NCI-H774 (cell line): ENCODE measurements around the gene LYPD6.

Source experiments
- DNase-seq: peaks from one replicate; lab custom pipeline; 2025; lab: John Stamatoyannopoulos, UW

LYPD6 gene

DNA sequence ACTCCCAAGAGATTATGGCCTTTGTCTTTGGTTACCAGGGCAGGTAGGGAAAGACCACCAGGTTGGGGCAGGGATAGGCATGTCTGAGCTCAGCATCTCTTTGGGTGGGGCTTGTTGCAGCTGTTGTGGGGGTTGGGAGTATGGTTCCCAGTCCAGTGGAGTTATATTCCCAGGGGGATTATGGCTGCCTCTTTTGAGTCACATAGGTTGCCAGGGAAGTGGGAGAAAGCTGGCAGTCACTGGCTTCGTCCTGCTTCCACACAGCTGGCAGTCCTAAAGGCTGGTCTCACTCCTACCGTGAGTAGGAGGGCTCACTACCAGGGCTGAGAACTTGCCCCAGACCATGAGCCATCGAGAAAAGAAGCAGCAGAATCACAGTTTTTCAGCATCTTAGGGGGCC lies 79.1 kb downstream of the LYPD6 start:
- DNase-seq: no peak

DNA sequence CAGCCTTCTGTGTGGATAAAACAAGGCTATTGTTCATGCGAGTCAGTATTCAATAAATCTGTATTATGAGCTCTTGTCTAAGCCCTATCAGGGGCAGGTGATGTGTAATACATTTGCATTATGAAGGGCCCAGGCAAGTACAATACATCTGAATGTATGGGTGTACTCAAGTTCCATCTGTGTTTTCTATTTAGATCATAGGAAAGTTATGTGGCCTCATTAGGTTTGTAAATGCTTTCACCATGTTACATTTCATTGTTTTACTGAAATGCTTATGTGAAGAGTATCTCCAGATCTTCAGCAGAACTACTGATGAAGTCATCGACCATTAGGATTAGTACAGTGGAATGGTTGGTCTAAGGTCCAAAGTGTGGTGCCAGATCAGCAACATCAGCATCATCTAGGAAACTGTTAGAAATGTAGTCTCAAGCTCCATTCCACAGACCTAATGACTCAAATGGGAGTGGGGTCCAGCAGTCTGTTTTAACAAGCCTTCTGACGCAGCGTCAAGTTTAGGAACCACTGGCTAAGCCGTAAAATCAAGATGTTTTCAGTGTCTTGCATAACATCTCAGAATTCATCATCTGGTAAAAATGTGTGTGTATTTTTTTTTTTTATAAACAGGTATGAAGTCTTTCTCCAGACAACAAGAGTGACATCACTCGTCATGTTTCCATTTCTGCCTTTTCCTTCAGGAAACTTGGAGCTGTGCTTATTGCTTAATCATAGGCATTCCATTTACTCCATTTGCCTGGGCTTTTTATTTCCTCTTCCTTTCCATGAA lies 80.5 kb downstream of the LYPD6 start:
- no peak for DNase-seq

DNA sequence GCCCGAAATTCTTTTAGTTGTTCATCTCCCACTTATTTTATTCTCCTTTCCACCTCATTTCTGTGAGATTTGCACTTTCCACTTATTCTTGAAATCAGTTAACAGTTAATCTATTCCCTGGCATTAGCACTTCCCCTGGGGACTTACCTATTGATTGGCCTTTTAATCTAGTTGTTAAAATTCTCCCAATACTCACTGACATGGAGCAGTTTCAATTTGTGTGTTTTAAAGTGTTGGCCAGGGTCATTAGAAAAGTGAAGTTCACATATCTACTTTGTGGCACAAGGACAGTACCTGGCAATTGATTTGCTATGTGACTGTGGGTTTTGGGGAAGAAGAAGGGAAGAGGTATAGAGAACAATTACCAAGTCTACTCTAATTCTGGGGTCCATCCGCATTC lies 83.1 kb downstream of the LYPD6 start:
- no peak for DNase-seq

DNA sequence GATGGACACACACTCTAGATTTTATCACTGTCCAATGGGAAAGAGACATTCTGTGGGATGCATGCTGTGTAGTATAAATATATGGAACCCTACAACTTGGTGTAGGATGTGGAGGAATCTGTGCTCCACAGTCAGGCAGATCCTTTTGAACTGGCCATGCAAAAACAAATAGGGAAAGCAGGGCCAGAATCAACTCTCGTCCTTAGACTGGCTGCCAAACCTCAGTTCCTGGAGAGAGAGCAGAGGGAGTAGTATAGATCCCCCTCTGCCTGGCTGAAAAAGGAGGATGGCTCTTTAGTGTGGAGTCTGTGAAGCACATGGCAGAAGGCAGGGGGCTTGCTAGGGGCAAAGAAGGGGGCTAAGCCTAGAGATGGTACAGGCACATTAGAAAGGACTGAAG lies 84.7 kb downstream of the LYPD6 start:
- DNase-seq: no peak

DNA sequence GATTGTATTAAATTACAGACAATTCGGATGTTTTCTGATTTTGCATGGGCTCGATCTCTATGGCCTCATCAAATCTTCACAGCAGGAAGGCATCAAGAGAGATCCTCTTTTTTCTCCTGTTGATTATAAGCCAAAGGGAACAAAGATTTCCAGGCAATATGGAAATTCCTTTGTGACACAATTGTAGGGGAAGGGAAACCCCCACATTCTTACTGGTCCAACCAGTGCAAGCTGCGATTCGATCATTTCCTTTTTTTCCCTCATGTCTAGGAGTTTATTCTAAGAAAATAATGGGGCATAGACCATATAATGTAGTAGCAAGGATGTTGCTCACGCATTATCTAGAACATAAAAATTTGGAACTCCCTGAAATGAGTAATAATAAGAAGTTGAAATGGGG lies 87.7 kb downstream of the LYPD6 start:
- no peak for DNase-seq

DNA sequence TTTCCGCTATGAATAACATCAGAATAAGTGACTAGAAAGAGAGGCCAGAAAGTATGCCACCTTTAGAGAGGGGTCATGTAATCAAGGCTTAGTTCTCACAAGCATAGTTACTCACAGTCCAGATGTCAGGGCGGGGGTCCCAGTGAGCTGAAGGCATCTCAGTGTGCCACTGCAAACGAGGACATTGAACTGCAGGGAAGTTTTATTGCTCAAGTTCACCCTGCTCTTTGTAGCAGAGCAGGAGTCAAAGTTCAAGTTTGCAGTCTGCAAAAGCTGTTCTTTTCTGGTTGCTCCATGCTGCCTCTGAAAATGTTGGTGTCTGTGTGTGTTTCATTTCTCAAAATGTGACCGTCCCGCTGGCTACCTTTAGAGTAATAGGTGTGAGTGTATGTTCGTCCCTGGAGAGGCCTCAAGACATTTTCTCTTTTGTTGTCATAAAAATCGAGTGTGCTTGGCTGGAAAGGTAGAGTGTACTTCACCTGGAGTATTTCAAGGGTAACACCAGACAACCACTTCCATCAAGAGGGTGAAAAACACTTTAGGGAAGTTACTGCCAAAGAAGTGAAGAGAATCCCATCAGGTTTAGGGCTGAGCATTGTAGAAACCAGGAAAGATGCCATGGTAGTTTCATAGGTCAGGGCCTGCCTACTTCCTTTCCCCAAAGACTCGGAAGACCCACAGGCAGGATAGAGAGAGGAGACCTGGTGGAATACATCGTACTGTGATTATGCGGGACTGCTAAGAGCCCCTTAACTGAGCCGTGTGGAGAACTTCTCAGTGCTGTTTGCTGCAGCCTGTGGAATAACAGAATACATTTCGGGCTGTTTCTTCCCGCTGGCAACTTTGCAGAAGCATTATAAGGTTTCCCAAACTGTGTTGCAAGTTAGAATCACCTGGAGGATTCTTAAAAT lies 89.9 kb downstream of the LYPD6 start:
- no peak for DNase-seq

DNA sequence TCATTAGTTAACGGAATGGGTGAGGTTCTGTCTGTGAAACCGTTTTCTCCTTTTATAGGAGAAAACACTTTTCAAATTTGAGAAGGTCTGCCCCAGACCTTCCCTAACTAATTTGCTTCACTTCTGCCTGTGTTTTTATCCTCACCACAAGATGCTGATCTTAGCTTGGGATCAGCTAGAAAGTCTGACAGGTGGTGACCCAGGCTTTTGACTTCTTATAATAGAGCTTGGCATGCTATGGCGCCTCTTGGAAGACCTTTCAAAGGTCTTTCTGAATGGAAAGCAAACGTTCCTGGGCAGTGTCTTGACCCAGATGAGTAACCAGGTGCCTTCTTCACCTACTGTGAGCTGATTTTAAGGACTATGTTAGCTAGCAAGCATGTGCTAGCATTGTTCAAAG lies 91.4 kb downstream of the LYPD6 start:
- DNase-seq: no peak

DNA sequence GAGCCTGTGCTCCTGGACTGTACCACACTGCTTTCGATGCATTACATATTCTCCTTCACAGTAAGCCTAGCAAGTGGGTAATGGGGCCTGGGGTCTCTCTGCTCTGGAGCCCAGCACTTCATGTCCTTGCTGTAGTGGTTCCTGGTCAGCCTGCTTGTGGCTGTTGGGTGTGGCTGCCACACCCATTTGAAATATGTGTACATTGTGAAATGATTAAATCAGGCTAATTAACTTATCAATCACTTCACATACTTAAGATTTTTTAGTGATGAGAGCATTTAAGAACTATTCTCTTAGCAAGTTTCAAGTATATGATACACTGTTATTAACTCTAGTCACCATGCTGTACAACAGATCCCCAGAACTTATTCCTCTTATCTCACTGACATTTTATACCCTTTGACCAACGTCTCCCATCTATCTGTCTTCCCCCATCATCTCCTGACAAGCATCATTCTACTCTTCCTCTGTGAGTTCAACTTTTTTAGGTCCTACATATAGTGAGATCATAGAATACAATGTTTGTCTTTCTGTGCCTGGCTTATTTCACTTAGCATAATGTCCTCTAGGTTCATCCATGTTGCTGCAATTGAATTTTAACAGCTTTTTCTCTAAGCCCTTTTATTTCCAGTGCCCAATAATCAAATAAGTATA lies 92.1 kb downstream of the LYPD6 start:
- no peak for DNase-seq

DNA sequence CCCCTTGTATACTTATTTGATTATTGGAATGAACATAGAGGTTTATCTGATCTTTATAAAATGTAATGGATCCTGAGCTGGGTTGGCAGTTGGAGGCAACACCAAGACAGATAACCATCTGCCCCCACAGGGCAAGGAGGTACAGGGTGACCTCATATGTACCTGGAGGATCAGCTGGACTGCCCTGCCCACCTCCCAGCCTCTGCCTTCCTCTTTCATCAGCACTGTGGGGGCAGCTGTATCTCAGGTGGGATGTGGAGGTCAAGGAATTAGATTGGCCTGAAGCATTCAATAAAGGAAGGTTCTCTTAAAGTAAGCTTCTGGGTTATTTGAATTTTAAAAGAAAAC lies 92.6 kb downstream of the LYPD6 start:
- no peak for DNase-seq

DNA sequence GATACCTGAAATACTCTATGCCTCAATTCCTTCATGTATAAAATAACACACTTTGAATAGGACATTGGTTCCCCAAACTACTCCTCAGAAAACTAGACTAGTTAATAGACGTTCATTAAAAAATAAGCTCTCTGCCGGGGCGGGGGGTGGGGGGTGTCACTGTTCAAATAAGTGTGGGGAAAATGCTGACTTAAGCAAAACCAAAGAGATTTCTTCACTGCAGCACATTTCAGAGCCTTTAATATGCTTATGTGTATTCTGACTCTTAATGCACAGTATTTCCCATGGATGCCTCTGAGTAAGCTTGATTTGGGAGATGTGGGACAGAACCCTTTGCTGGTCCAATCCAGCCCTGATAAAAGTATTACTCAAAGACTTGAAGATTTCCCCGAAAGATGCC lies 93.2 kb downstream of the LYPD6 start:
- DNase-seq: no peak

DNA sequence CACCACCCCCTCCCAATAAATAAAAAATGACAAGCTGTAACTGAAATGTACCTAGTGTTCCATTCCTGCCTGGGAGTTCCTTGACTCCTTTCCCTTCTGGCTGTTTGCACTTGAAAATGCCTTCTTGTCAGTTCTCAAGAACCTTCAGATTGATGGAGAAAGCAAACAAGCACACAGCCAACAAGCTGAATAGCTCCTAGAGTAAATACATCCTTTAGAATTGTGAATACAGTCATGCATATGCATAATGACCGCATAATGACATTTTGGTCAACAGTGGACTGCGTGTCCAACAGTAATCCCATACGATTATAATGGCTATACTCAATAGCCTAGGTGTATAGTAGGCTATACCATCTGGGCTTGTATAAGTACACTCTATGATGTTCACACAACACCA lies 97.0 kb downstream of the LYPD6 start:
- peak; percentile 79 for DNase-seq

DNA sequence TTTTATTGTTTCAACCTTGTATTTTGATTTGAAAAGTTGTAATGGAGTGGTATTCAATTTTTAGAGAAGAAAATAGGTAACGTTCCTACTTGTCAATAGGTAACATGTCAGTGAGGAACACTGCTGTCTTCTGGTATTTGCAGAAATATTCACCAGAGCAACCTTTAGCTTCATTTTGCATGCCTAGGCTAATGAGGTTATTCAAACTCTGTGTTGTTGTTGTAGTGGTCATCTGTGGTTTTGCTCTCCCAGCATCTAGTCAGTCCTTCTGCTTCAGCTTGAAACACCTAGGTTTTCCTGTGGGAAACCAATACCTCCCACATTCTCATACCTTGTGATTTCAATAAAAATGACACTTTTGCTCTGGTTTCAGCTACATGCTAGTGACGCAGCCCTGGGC lies 98.4 kb downstream of the LYPD6 start:
- no peak for DNase-seq

DNA sequence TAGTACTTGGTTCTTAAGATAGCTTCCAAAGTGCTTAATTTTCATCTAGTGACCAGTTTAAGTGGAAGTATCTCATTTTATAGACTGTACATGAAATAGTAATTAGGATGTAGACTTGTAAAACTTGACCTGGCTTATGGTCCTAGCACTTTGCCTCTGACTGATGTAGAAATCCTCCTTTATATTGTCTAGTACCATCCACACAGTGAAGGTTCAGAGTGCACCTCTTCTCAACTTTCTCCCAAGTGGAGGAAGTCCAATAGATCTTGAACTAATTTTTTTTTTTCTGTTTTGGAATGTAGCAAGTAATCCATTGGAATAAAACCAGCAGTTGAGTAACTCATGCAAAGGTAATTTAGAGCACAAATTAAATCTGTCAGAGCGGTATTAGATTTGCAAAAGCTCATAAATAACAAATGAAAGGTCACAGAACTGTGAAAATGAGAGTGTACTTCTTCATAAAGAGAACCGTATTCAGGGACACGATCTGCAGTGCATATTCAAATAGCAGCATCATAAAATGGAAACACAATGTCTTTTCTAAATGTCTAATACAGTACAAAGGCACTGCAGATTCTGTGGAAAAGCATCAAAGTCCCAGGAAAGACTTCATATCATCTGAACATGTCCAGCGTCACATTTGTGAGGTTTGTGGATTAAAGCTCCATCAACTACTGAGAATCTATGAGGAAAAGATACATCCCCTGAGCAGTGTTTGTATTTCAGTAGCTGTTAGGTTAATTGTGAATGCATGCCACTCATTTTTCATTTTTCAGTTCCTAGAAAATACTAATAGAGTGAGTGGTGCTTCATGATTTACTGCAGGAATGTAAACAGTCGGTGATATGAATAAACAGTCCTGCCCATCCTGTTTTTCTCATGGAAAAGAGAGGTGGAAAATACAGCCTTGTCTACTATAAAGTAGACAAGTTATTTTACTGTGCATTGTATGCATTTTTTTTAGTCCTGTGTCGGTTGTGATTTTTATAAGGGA lies 100.7 kb downstream of the LYPD6 start:
- DNase-seq: no peak

DNA sequence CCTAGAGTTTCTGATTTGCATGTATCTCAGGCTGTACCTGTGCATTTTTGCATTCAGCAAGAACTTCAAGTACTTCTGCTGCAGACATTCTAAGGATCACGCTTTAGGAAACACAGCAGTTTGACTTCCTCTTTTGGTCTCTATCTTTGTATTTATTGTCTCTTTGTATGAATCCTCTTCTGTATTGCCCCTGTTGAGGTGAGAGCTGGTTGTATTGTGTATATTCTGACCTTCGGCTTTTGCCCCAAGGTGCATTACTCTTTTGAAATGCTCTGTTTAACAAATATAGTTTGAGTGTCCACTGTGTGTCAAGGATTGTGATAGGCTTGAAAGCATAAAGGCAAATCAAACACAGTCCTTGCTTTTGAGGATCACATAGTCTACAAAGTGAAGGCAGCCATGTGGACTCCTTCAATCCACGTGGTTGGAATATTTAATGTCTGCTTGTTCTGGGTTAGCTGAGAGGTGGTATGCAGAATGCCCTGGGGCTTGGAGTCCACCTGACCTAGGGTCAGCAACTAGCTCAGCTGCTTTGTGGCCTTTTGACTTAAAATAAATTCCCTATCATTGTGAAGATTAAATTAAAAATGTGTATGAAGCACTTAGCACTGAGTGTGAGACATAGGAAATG lies 108.1 kb downstream of the LYPD6 start:
- no peak for DNase-seq

DNA sequence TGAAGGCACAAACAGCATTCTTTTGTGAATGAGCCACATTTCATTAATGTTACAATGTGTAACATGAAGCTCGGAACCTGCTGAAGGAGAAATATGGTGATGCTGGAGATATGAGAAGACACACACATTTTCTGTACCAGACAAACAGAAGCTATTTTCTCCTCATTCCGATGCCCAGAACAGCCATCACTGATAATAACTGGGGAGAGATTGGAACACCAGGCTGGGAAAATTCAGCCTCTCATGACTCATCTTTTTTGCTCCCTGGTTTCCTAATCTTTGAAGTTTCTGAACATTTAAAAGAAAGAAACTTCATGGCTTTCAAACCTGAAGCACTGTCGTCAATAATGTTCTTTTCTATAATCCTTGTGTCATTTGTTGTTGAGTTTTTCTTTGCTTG lies 110.9 kb downstream of the LYPD6 start:
- DNase-seq: no peak

DNA sequence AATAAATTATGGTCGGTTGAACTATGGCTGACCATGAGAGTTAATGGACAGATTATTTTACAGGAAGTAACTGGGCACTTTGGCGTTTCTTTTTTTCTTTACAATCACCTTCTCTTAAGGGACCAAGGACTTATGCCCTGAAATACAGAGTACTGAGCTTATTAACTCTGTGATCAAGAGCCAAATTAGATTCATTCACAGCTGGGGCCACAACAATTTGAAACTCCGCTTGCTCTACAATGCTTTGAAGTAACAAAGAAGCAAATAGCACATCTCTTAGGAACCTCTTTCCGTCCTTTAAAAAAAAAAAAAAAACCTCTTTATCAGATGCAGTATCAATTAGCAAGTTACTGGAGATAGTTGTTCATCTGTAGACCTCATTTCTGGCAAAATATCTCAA lies 112.0 kb downstream of the LYPD6 start:
- DNase-seq: no peak

DNA sequence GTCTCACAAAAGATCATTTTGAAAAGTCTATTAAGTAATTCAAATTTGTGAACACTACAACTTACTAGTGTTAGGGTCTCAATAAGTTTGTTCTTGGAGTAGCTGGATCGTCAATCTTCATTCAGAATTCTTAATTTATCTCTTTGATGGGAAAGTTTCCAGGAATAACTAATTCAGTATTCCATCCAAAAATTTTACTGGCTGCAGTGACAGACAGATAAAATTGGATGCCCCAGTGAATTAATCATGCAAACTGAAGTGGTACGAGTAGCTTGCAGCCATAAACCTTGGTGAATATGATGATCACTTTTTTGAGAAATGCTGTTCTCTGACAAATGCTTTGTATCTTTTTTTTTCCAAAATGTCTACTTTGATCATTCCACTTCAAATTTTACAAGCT lies 112.8 kb downstream of the LYPD6 start:
- no peak for DNase-seq

DNA sequence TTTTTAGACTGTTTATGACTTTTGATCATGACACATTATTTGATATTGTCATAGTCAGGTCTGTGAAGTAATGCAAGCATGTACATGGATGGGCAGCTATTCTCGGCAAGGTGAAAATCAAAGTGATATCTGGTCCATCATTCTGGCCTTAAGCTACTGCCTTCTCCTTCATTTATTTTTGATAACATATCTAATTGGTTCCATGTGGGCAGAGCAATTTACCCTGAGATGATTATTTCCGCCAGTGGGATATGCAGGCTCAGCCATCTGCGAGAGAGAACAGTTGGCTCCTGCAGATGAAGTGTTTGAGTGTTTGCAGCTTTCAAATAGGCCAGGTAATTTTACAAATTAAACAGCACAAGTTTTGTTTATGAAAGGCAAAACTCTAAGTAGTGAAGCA lies 116.4 kb downstream of the LYPD6 start:
- DNase-seq: no peak

DNA sequence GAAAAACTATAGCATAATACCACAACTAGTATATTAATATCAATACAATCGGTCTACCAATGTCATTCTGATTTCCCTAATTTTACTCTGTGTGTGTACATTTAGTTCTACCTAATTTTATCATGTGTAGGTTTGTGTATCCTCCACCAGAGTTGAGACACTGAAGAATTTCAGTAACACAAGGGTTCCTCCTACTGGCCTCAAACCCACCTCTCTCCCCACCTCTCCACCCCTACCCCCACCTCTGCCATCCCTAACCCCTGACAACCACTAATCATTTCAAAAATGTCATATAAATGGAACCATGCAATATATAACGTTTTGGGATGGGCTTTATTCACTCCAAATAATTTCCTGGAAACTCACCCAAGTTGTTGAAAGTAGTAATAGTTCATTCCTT lies 117.9 kb downstream of the LYPD6 start:
- DNase-seq: no peak

DNA sequence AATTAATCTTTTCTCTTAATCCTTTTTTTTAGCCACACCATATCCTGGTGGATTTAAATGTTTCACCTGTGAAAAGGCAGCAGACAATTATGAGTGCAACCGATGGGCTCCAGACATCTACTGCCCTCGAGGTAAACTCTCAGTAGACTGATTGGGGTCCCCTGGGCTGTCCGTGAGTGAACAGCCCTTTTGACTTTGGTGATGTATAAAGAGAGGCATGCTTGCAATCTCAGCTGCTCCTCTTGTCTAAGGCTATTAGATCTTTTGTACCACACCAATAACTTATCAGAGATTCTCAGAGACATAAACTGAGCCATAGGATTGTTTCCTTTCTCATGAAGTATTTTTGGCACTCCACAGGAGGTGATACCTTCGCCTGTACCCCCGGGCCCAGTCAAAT lies 118.6 kb downstream of the LYPD6 start:
- DNase-seq: no peak

DNA sequence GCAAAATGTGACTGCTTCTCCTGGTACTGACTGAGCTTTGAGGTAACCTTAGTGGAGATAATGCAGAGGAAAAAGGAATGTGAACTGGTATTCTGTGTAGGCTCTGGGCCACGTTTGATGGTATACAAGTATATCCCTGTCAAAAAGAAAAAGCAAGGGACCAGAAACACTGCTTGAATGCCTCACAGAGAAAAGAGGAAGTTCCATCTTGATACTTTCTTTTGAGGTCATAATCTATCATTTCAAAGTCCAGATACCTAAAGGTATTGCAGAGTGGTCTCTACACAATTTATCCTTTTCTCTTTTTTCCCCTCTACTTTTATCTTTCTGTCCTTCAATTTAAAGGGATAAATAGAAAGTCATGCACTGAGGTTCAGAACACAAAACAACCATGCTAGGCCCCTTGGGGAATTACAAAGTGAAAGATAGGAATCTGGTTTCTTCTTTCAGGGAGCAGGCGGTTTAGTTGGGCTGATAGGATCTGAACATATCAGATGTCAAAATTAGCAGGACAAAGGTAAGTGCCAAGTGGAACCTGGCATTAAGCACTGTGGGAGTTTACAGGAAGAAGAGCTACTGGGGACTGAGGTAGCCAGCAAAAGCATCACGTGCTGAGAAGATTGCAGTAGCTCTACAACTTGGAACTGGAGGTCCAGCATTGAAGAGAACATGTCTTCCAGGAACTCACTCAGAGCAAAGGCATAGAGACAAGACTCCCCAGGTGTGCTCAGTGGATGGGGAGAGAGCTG lies 121.2 kb downstream of the LYPD6 start:
- DNase-seq: no peak
